Activated T-cell treated with anti-CD3 and anti-CD28 coated beads, Interleukin-2, amount 50 U/mL, for 48 hours (primary cell): ENCODE measurements around the gene ZNF652.
"Not testable (repeated sequence)": the region's sequence is repeated elsewhere in the genome, so short reads cannot be mapped to it uniquely, and the experiment has no call there.

ENCODE experiments used
- DNase-seq, 2 experiments: peaks; one replicate each; pipeline ENCODE4 v3.0.0-alpha.2; 2020

Gene ZNF652

GRCh38 chr17:49299996-49300395 lies 62.1 kb downstream of the ZNF652 start:
- no peak for DNase-seq

GRCh38 chr17:49298371-49298976 lies 63.6 kb downstream of the ZNF652 start:
- no peak for DNase-seq

GRCh38 chr17:49297141-49297540 lies 64.9 kb downstream of the ZNF652 start:
- DNase-seq: no peak

- no peak for DNase-seq
Measured at GRCh38 chr17:49294122-49294521, 67.9 kb downstream of the ZNF652 start.

GRCh38 chr17:49292901-49293300 lies 69.1 kb downstream of the ZNF652 start:
- no peak for DNase-seq

GRCh38 chr17:49291929-49292328 lies 70.1 kb downstream of the ZNF652 start:
- DNase-seq: no peak

GRCh38 chr17:49290690-49291359 lies 71.2 kb downstream of the ZNF652 start:
- DNase-seq: no peak

- no peak for DNase-seq
Measured at GRCh38 chr17:49288388-49288787, 73.7 kb downstream of the ZNF652 start.

GRCh38 chr17:49287481-49287880 lies 74.6 kb downstream of the ZNF652 start:
- no peak for DNase-seq

GRCh38 chr17:49286261-49286973 lies 75.6 kb downstream of the ZNF652 start:
- not testable (repeated sequence) for DNase-seq

- DNase-seq: no peak
Measured at GRCh38 chr17:49285716-49286115, 76.3 kb downstream of the ZNF652 start.

- DNase-seq: no peak
Measured at GRCh38 chr17:49280918-49281317, 81.1 kb downstream of the ZNF652 start.

GRCh38 chr17:49280061-49280460 lies 82.0 kb downstream of the ZNF652 start:
- no peak for DNase-seq

- DNase-seq: not testable (repeated sequence)
Measured at GRCh38 chr17:49279263-49280015, 82.6 kb downstream of the ZNF652 start.

- no peak for DNase-seq
Measured at GRCh38 chr17:49278076-49278475, 84.0 kb downstream of the ZNF652 start.

- DNase-seq: no peak
Measured at GRCh38 chr17:49277638-49278037, 84.4 kb downstream of the ZNF652 start.

- not testable (repeated sequence) for DNase-seq
Measured at GRCh38 chr17:49275981-49276380, 86.1 kb downstream of the ZNF652 start.

GRCh38 chr17:49269356-49269755 lies 92.7 kb downstream of the ZNF652 start:
- DNase-seq: no peak

GRCh38 chr17:49267912-49268311 lies 94.1 kb downstream of the ZNF652 start:
- DNase-seq: no peak

- DNase-seq: no peak
Measured at GRCh38 chr17:49266233-49266632, 95.8 kb downstream of the ZNF652 start.

GRCh38 chr17:49261540-49261939 lies 100.5 kb downstream of the ZNF652 start:
- not testable (repeated sequence) for DNase-seq

GRCh38 chr17:49260817-49261291 lies 101.2 kb downstream of the ZNF652 start:
- DNase-seq: no peak
